RWPE1 (cell line): Measurements from ENCODE around the gene JAZF1.

Source experiments
- CTCF ChIA-PET: fragments of 350-600 bp; sonication (Branson Sonifier 250); formaldehyde crosslinking; extraction: SDS; loops from one replicate; lab custom pipeline; 2021; lab: Yijun Ruan, JAX
- POLR2A ChIA-PET: fragments of 400-600 bp; formaldehyde crosslinking; extraction: SDS; loops from one replicate; lab custom pipeline; 2020; ENCODE audit warnings: antibody characterized with exemption; ENCODE audit not compliant: low non-redundant PET; lab: Yijun Ruan, JAX
- DNase-seq: peaks from one replicate; pipeline ENCODE4 v3.0.0; 2012; ENCODE audit warnings: low spot score
- H3K27ac ChIP-seq: fragments of 450-650 bp; 2 replicates; pipeline ENCODE4 v1.5.1; 2017
- CTCF ChIP-seq: fragments of 450-650 bp; conservative IDR thresholded peaks from 2 replicates; pipeline ENCODE4 v1.5.1; 2017; ENCODE audit warnings: low read depth, mild to moderate bottlenecking

JAZF1 gene

GRCh38 chr7:27901028-27901760, 279.4 kb downstream of the JAZF1 start:
- H3K27ac ChIP-seq, result no peak overlapping the region
- ChIA-PET POLR2A (no interaction called here), CTCF (interaction anchor here (0.6 kb wide), 1 partner anchor 11 kb away, joined by 3 read pairs; no protein-coding TSS in a partner anchor)
- no peak for DNase-seq
- no peak for TF ChIP-seq CTCF

- H3K27ac ChIP-seq, result no peak overlapping the region
- CTCF ChIA-PET, result no interaction called here
Observed at GRCh38 chr7:27900006-27900405, 280.6 kb downstream of the JAZF1 start.

GRCh38 chr7:27899601-27900000, 281.0 kb downstream of the JAZF1 start:
- ChIA-PET POLR2A (no interaction called here), CTCF (no interaction called here)
- no peak for DNase-seq
- no peak for TF ChIP-seq CTCF
- no peak overlapping the region for H3K27ac ChIP-seq

More at GRCh38 chr7:27900006-27900405, 280.6 kb downstream of the JAZF1 start:
- POLR2A ChIA-PET, result no interaction called here
- DNase-seq, result no peak
- no peak for TF ChIP-seq CTCF

- CTCF ChIA-PET, result interaction anchor here (0.6 kb wide), 1 partner anchor 200 kb away, joined by 3 read pairs; no protein-coding TSS in a partner anchor
- POLR2A ChIA-PET, result no interaction called here
- no peak for TF ChIP-seq CTCF
- DNase-seq, result no peak
- no peak overlapping the region for H3K27ac ChIP-seq
Observed at GRCh38 chr7:27897441-27897847, 283.2 kb downstream of the JAZF1 start.

- POLR2A ChIA-PET, result no interaction called here
- DNase-seq, result no peak
- no peak overlapping the region for H3K27ac ChIP-seq
- CTCF ChIA-PET, result interaction anchor here (0.6 kb wide), 2 partner anchors 200 to 501 kb away, joined by 3 read pairs; no protein-coding TSS in a partner anchor
- TF ChIP-seq CTCF, result no peak
Observed at GRCh38 chr7:27897001-27897400, 283.6 kb downstream of the JAZF1 start.

GRCh38 chr7:27895551-27895950, 285.0 kb downstream of the JAZF1 start:
- DNase-seq, result no peak
- H3K27ac ChIP-seq, result no peak overlapping the region
- no peak for TF ChIP-seq CTCF
- CTCF ChIA-PET, result no interaction called here
- POLR2A ChIA-PET, result no interaction called here
